Kidney glomerular epithelial cell (primary cell): ENCODE measurements around the gene PP2D1.
"Not testable (repeated sequence)": the region's sequence is repeated elsewhere in the genome, so short reads cannot be mapped to it uniquely, and the experiment has no call there.

ENCODE experiments used
- DNase-seq: peaks from one replicate; lab custom pipeline; 2025; lab: John Stamatoyannopoulos, UW

PP2D1 gene

DNA sequence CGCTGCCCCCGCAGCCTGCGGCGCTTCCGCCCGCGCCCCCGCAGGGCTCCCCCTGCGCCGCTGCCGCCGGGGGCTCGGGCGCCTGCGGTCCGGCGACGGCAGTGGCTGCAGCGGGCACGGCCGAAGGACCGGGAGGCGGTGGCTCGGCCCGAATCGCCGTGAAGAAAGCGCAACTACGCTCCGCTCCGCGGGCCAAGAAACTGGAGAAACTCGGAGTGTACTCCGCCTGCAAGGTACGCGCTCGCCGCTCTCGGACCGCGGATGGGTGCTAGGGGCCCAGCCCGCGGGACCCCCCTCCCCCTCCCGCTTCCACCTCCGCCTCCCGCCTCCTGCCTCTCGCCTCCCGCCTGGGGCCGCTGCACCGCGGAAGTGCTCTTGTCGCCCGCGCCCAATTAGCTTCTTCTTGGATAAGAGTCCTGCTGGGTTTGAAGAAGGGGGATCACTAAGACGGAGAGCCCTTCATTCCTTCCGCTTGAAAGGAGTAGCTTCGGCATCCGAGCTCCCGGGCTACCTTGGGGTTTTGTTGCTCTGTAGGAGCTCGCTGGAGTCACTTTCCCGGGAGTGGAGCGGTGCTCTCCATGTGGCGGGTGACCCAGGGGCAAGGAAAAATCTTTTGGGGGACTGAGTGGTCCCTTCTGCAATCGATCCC is 28.6 kb upstream of the PP2D1 start:
- peak; percentile 24 for DNase-seq

DNA sequence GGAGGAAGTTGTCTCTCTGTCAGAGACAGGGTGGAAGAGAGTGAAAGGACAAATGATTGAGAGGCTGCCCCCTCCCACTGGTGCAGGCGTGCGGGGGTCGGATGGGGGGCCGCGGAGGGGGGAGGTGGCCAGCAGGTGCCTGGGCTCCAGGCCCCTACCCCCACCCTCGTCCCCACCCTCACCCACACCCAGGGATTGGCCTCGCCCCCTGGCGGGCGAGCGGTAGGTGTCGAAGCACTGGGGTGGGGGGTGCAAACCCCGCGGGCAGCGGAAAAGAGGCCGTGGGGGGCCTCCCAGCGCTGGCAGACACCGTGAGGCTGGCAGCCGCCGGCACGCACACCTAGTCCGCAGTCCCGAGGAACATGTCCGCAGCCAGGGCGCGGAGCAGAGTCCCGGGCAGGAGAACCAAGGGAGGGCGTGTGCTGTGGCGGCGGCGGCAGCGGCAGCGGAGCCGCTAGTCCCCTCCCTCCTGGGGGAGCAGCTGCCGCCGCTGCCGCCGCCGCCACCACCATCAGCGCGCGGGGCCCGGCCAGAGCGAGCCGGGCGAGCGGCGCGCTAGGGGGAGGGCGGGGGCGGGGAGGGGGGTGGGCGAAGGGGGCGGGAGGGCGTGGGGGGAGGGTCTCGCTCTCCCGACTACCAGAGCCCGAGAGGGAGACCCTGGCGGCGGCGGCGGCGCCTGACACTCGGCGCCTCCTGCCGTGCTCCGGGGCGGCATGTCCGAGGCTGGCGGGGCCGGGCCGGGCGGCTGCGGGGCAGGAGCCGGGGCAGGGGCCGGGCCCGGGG is 27.9 kb upstream of the PP2D1 start, which contains the start of gene KAT2B:
KAT2B (plus strand) TSS at position 682 of the 783 bp plus-strand sequence; CDS start at position 714, 32 bp downstream.
- DNase-seq, result peak; percentile 51

DNA sequence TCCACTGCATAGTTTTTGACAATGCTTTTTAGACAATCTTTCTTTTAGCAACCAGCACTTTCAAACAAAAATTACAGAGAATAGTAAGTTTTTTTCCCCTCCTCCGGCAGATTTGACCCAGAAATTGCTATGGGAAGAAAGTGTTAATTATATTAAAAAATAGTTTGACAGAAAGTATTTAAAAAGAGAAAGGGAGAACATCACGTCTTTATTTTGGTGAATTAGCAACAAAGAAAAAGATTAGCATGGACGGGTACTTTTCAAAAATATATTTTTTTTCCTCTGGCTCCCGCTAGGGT is 27.4 kb upstream of the PP2D1 start:
- DNase-seq, result no peak

DNA sequence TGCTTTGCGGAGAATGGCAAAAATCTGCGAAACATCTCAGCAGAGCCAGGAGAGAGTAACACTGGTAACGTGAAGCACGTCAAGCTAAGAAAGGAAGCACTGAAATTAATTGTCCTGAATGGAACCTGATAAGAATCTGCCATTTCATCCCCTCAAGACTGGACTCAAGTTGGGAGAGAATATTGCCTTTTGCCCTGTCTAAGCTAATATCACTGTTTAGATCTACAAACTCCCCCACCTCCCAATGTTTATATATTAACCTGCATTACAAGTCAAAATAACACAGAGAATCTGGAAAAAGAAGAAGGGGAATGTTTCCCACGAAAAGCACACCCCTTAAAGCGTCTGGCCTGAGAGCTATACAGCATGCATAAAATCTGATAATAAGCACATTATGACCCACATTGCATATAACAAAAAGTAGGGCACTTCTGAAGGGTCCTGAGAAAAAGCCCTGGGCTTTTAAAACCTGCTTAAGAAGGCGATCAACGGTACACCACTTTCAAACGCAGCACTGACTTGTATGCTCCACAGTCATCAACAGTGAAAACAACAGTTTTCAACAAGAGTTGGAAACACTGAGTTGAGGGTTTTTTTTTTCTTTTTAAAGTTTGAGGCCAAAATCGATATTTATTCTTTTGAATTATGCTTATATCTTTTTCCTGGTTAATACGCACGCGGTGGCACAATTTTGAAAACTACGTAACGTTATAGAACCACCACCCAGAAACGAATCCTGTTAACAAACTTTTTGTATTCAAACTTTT is 26.8 kb upstream of the PP2D1 start:
- DNase-seq, result no peak

DNA sequence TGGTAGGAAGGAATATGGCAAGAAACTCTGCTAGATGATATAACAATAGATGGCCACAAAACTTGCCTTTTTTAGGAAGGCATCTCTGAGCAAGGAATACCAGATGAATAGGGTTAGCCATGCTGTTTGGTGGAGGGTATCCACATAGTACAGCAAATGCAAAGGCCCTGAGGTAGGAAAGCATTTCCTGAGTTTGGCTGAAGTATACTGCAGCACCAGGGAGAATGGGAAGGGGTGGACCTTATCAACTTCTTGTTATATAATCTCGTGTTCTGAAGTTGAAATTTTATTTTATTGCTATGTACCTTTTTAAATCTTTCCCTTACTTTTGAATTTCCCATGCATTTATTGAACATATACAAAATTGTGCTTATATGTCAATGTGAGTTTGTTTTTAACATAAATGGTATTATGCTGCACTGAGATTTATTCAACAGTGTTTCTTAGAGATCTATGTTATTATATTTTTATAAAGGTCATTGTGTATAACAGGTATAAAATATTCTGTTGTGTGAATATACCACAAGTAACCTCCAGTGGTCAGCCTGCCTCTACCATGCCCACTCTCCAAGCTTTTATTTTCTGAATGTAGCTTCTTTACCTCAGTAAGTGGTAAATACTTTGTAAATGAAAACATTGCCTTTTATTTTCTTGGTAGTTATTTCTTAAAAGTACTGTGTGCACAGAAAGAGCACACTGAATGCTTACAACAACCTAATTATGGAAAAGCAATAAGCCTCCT is 25.4 kb upstream of the PP2D1 start:
- DNase-seq, result no peak

DNA sequence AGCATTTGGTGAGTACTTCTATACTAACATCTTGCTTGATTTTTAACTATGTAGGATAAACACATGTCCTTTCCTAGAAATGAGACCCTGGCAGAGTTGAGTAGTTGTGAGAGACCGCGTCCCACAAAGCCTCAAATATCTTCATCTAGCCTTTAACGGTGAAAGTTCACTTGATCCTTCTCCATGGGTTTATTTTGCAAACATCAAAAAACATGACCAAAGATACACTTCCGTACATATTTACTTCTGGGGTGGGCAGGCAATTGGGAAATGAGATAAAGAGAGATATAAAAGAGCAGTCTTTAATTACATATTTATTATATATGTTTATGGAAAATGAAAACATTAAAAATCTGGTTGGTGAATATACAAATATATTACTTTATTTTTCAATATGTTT is 23.0 kb upstream of the PP2D1 start:
- no peak for DNase-seq

DNA sequence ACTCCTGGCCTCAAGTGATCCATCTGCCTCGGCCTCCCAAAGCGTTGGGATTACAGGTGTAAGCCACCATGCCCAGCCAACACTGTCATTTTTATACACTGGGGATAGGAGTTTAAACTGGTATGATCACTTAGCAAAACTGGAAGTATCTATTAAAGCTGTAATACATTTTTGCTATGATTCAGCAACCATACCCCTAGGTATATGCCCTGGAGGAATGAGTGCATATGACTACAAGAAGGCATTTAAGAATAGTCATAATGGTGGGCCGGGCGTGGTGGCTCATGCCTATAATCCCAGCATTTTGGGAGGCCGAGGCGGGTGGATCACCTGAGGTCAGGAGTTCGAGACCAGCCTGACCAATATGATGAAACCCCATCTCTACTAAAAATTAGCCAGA is 19.9 kb upstream of the PP2D1 start:
- DNase-seq, result not testable (repeated sequence)

DNA sequence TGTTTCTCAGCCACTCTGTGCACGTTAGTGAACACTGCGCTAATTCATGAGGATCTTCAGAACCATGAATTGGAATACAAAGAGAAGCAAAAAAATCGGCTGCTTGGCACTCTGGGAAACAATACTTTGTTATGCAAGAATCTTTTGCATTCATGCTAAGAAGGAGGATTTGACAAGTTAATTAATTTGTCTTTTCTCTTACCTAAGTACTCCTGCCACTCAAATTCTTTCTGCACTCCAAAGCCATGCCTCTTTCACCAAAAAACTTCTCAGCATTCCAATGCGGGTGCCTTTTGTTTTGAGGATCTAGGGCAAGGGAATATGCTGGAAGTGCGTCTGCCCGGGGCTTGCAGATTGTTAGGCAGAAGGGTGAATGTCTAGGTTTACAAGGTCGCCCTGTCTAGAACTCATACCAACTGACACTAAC is 16.9 kb upstream of the PP2D1 start:
- no peak for DNase-seq

DNA sequence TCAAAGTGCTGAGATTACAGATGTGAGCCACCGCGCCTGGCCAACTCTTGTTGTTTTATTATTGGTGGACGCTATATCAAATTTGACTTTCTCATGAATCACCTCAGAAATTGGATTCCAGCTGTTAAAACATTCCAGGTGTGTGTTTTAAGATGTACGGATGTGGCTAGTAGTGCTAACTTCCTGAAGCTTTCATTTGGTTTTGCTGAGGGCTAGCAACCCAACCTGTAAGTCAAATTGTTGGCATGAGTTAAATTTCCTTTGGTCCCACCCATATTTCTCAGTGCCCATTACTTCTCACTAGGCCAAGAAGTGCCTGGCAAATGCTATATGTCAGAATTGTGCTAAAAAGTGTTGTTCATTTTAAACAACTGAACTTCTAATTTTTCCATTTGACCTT is 15.1 kb upstream of the PP2D1 start:
- no peak for DNase-seq

DNA sequence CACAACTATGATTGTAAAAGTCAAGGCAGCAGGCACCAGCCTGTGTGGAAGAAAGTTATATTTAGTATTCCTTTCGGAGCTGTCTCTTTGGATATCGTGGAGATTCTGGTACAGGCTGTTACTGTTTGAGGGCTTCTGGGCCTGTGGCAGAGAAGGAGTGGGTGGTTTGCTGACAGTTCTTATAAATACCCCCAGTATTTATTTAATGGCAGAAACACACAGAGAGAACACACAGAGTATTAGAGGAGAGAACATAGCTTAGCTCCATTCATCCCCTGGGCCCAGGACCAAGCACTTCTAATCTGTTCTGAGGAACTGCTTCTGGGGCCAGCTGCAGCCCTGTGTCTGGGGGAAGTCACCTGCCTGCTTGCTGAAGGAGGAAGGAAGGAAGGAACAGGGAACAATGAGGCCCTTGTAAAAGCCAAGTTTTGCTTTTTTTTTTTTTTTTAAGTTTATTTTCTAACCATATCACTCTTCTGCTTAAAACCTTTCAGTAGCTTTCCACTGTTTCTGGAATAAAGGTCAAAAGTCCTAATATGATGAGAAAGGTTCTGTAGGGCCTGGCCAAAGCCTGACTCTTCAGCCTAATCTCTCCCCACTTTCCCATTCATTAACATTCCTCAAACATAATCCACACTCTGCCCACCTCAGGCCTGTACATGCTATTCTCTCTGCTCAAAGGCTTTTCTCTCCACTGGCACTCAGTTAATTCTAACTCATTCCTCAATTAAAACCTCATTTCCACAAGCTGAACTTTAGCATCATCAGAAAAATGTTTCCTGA is 11.8 kb upstream of the PP2D1 start:
- DNase-seq, result no peak

DNA sequence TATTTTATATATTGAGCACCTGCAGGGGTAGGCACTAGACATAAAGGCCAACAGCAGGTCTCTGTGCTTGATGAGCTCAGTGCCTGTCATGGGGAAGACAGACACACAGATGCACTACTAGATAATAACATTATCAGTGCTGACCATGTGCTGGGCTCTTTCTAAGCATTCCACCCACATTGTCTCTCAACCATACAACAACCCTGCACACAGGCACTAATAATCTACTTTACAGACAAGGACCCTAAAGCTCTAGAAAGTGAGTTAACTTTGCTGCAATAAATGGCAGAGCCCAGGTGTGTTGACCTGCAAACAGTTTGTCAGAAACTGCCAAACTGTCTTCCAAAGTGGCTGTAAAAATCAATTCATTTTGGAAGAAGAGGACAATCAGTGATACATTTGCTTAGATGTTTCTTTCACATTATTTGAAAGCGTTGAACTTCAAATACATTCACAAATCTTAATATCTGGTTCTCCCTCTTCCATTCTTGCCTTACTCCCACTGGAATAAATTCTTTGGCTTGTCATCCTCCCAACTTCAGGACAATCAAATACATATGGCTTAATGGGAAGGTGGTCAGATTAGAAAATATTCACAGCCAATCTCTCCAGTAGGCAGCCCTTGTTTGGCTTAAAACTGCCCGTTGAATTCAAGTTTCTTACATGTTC is 11.0 kb upstream of the PP2D1 start:
- DNase-seq, result no peak

DNA sequence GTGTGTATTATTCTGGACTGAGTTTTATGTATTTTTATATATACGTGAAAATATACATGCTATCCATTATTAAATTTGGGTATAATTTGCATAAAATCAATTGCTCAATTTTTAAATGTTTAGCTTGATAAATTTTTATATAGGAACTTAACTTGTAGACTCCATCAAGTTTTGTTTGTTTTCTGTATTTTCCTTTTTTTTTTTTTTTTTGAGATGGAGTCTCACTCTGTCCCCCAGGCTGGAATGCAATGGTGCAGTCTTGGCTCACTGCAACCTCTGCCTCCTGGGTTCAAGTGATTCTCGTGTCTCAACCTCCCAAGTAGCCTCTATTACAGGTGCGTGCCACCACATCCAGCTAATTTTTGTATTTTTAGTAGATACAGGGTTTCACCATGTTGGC is 4.0 kb upstream of the PP2D1 start:
- DNase-seq, result not testable (repeated sequence)

DNA sequence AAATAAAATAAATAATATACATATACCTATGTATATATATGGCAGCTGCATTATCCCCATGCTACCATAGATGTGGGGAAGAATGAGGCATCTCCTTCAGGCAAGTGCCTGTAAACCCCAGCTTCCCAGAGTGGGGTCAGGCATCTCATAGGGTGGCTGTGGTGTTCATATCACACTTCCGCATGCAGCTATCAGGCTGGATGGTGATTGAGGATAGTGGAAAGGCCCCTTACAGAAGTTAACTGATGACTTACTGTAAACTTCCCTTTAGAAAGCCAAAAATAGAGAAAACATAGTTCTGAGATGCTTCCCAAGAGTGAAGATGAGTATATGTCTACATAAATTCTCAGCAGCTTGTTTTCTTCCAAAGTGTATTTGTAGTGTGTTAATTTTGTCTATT is 3.5 kb upstream of the PP2D1 start:
- DNase-seq, result no peak

DNA sequence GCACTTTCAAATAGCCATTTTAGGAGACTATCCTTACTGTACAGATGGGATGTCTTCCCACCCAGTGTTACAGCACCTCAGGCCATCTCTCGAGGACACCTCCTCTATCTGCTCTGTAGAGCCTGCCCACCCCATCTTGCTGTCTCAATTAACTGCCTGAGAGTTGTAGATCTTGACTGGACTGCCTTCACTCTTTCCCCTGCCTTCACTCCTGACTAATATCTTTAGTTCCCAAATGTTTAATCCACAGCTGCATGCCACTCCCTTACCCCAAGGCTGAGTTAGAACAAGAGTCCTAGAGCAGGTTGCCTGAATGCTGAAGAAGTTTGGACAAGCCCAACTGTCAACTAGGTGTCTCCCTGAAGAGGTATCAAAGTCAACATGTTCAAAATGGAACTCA is 1.3 kb upstream of the PP2D1 start:
- no peak for DNase-seq

DNA sequence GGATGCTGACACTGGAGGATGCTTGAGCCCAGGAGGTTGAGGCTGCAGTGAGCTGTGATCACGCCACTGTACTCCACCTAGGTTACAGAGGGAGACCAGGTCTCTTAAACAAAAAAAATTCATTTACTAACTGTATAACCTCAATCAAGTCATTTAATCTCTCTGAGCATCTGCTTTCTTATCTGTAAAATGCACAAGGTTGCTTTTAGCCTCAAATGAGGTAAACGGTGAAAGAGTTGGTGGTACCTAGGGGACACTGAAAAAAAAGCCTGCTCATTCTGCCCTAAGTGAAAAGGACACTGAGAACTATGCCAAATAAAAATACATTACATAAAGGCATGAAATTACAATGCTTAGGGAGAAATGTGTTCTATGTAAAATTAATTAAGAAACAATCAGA is 3.4 kb downstream of the PP2D1 start:
- no peak for DNase-seq

DNA sequence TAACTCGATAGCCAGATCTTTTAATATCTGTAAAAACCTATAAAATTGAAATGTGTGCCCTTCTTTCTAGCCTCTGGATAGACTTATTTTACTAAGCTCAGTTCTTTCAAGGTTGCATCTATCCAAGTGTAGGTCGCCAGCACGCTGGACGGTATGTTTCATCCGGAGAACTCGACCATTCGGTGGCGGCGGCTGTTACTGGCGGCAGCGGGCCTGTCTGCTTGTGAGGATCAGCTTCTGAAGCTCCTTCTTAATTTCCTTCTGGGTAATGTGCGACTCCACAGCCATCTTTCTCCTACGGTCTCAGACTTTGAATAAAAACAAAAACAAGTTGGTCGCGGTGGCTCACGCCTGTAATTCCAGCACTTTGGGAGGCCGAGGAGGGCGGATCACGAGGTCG is 4.1 kb downstream of the PP2D1 start:
- no peak for DNase-seq

DNA sequence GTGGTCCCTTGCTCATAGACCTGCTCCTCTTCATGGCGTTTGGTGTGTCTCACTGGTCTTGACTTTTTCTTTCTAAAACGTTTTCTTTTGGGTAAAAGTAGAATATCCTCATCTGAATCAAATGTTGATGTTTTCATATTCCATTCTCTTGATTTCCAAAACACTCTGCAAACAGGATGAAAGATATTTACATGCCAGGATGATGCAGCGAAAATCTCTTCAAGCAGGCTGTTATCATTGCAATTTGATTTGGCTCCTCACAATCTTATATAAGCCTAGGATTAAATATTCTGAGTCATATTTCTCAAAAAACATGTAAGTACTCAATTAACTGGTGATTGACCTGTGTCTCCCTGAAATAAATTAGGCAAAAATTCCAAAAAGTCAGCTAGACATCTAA is 10.1 kb downstream of the PP2D1 start:
- no peak for DNase-seq

DNA sequence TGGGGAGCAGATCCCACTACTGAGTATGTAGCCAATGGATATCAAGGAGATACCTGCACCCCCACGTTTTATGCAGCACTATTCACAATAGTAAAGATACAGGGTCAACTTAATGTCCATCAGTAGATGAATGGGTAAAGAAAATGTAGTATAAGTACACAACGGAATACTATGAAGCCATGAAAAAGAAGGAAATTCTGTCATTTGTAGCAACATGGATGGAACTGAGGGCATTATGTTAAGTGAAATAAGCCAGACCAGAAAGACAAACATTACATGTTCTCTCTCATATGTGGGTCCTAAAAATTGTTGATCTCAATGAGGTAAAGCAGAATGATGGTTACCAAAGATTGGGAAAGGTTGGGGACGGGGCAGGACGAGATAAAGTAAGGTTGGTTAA is 14.6 kb downstream of the PP2D1 start:
- no peak for DNase-seq

DNA sequence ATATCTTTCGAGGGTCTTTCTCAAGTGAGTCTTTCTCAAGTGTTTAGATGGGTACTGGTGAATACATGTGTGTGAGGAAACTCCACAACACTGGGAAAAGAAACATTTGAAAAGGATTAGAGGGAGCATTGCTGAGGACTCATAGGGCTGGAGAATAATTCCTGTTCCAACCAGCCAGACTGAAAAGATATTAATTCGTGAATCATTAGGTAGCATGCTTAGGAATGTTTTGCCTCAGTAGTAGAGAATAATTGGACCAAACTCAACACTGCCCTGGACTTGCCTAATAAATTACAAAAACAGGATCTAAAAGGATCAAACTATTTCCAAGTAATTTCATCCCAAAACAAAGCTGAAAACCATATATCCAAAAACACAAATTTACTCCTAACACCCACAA is 17.3 kb downstream of the PP2D1 start:
- DNase-seq, result peak; percentile 13

DNA sequence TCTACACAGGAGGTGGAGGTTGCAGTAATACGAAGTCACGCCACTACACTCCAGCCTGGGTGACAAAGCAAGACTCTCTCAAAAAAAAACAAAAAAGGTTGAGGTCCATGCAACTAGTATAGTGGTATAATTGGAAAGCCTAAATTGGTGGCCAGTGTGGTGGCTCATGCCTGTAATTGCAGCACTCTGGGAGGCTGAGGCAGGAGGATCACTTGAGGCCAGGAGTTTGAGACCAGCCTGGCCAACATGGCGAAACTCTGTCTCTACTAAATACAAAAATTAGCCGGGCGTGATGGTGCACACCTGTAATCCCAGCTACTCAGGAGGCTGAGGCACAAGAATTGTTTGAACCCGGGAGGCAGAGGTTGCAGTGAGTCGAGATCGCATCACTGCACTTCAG is 23.2 kb downstream of the PP2D1 start:
- not testable (repeated sequence) for DNase-seq

DNA sequence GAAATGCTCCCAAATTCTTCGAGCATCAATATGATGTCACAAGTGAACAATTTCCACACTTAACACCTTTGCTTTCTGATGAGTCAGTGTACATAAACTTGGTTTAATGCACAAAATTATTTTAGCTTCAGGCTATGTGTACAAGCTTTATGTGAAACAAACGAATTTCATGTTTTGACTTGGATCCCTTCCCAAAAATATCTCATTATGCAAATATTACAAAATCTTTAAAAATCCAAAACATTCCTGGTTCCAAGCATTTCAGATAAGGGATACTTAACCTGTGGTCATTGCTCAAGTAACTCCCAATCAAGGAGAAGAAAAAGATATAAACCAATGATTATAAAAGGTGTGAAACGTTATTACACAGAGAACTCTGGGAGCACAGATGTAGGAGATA is 40.0 kb downstream of the PP2D1 start:
- DNase-seq, result no peak
